ENCODE measurements around the gene PLPP4. TPM values are rescaled to one million over a fixed set of nuclear protein-coding genes. Genes with fewer than 3 reads are reported as not detected.

The PLPP4 gene
- total and polyA plus RNA-seq, 2 donors: 0.52 to 3.6 TPM

DNA sequence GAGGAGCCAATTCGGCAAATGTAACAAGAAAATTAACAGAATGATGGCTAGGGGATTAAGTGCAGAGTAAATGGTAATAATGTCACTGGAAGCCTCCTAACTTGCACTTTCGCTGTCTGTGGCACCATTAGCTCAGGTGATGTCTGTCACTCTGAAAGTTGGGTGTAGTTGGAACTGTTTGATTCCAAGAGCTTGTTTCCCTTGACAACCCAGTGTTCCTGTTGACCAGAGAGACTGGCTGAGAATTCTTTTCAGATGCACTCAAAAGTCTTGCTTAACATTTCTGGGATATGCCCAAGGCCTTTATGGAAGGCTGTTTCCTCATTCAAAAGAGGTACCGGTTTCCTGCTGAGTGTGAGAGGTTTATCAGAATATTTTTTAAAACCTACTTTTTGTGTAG, 49.6 kb downstream of the PLPP4 start:
- Histone ChIP-seq H3K36me3 (ENCODE audit: insufficient read depth) (no peaks in the 10 kb centered on the region), H3K4me1 (ENCODE audit: insufficient read depth) (no peaks in the 10 kb centered on the region), H3K4me3 (ENCODE audit: low read depth, low read length) (no peak overlapping the region), H3K27ac (ENCODE audit: low read depth) (no peak overlapping the region)
- 75% methylated on average over 3 of the region's 3 CpGs for WGBS
- no peak for DNase-seq (ENCODE audit: extremely low spot score)

DNA sequence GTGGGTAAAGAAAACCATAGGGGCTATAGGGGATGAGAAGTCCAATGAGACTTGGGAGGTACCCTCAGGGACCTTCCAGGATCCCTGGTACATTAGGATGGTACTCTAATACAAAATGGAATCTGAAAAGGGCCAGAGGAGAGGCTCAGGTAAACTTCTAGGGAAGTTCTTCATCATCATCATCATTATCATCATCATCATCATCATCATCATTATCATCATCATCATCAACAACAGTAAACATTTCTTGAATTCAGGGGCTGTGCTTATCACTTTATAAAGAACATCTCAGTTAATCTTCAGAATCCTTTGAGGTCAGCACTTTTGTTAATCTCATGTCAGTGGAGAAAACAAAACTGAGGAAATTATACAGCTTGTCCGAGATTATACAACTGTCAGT, 50.1 kb downstream of the PLPP4 start:
- DNase-seq (ENCODE audit: extremely low spot score): no peak
- no peak overlapping the region for H3K4me3 ChIP-seq (ENCODE audit: low read depth, low read length)
- H3K4me1 ChIP-seq (ENCODE audit: insufficient read depth): no peaks in the 10 kb centered on the region
- no peaks in the 10 kb centered on the region for H3K36me3 ChIP-seq (ENCODE audit: insufficient read depth)
- H3K27ac ChIP-seq (ENCODE audit: low read depth): no peak overlapping the region
- 70% methylated on average over 1 of the region's 1 CpG for WGBS

DNA sequence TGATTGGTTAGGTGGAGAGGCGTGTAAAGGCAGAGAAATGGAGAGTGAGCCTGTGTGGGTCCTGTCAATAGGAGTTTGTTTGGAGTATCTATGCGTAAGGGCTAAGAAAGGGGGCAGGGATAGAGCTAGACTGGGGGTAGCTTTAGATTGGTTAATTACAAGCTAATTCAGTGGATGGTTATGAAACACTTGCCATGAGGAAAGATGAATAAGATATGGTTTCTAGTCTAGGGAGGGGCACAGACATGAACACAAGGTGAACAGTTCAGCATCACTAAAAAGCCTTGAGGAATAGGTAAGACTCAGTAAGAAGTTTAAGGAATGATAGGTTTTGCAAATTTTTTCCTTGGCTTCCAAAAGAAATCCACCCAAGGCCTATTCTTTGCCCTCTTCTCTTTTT, 50.6 kb downstream of the PLPP4 start:
- 73% methylated on average over 2 of the region's 2 CpGs for WGBS

DNA sequence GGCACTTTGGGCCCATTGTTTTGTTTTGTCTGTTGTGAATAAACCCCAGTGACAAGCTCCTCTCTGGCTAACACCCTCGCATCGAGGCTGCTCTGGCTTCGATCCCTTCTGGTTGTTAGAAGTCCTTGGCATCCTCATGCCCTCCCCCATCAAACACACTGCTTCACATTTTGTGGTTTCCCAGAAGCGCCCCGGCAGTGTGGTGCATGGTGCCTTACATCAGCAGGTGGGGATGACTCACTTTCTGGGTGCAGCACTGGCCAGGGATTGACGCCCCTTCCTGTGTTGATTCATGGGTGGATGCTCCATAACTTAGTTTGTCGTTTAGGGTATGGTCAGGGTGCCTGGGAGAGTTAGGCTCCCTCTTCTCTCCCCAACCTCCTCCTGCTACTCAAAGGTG, 51.4 kb downstream of the PLPP4 start:
- WGBS: 67% methylated on average over 7 of the region's 7 CpGs

More for the DNA sequence above, 50.6 kb downstream of the PLPP4 start:
- Histone ChIP-seq H3K4me1 (ENCODE audit: insufficient read depth) (no peaks in the 10 kb centered on the region), H3K4me3 (ENCODE audit: low read depth, low read length) (no peak overlapping the region), H3K36me3 (ENCODE audit: insufficient read depth) (no peaks in the 10 kb centered on the region), H3K27ac (ENCODE audit: low read depth) (no peak overlapping the region)
- no peak for DNase-seq (ENCODE audit: extremely low spot score)

DNA sequence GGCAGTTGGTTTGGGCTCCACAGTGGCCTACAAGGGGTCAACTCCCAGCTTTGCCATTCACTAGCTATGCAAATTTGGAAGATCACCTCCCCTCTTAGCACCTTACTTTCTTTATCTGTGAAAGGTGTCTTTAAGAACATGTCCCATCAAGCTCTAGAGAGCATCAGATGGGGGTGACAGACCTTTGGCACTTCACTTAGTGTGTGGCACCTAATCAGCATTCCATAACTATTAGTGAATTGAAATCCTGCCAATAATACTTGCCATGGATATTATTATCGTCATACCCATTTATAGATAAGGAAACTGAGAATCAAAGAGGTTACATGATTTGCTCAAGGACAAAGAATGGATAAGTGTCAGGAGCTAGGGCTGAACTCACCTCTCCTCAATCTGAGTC, 51.9 kb downstream of the PLPP4 start:
- WGBS: 81% methylated on average over 1 of the region's 1 CpG

More for the DNA sequence above, 51.4 kb downstream of the PLPP4 start:
- Histone ChIP-seq H3K4me1 (ENCODE audit: insufficient read depth) (no peaks in the 10 kb centered on the region), H3K36me3 (ENCODE audit: insufficient read depth) (no peaks in the 10 kb centered on the region), H3K27ac (ENCODE audit: low read depth) (no peak overlapping the region), H3K4me3 (ENCODE audit: low read depth, low read length) (no peak overlapping the region)
- no peak for DNase-seq (ENCODE audit: extremely low spot score)

DNA sequence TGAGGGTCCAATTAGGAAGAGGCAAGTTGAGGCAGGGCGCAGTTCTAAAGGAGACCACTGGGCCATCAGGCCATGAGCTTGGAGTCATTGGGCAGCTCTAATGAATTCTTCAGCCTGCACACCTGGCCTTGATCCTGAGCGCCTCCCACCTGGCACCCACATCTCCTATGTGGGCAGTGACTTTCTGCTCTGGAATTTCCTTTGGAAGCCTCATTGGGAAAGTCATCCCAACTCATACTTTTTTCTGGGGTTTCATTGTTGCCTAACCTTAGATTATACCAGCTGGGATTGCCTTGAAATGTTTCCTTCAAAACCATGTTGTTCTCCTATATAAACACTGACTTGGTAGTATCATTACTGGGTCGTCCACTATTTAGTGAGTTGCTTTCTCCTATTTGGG, 54.1 kb downstream of the PLPP4 start:
- WGBS: 77% methylated on average over 3 of the region's 3 CpGs
- no peak for DNase-seq (ENCODE audit: extremely low spot score)
- no peaks in the 10 kb centered on the region for H3K36me3 ChIP-seq (ENCODE audit: insufficient read depth)
- H3K4me1 ChIP-seq (ENCODE audit: insufficient read depth): no peaks in the 10 kb centered on the region
- no peak overlapping the region for H3K4me3 ChIP-seq (ENCODE audit: low read depth, low read length)
- no peak overlapping the region for H3K27ac ChIP-seq (ENCODE audit: low read depth)

More for the DNA sequence above, 51.9 kb downstream of the PLPP4 start:
- DNase-seq (ENCODE audit: extremely low spot score): no peak
- H3K36me3 ChIP-seq (ENCODE audit: insufficient read depth): no peaks in the 10 kb centered on the region
- H3K27ac ChIP-seq (ENCODE audit: low read depth): no peak overlapping the region
- no peak overlapping the region for H3K4me3 ChIP-seq (ENCODE audit: low read depth, low read length)
- no peaks in the 10 kb centered on the region for H3K4me1 ChIP-seq (ENCODE audit: insufficient read depth)

DNA sequence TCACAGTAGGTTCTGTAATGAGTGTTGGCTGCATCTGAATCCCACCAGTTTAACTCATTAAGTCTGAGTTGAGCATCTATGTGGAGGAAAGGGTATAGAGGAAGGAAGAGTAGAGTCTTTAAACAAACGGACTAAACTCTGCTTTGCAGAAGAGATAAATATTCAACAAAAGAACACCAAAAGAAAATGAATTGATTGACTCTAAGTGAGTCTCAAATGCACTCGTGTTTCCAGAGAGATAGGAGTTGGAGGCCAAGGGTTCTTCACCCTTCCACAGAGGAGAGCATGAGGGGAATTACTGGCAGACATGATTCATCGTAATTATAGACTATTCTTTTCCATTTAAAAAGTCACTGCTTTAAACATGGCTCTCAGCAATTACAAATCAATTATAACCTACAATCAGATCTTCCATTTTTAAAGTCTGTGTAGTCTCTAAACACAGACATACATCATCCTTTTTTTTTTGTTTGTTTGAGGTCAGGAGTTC, 56.3 kb downstream of the PLPP4 start:
- Histone ChIP-seq H3K4me1 (ENCODE audit: insufficient read depth) (no peaks in the 10 kb centered on the region), H3K36me3 (ENCODE audit: insufficient read depth) (no peaks in the 10 kb centered on the region), H3K27ac (ENCODE audit: low read depth) (no peak overlapping the region), H3K4me3 (ENCODE audit: low read depth, low read length) (no peak overlapping the region)
- no peak for DNase-seq (ENCODE audit: extremely low spot score)
- 68% methylated on average over 3 of the region's 3 CpGs for WGBS

DNA sequence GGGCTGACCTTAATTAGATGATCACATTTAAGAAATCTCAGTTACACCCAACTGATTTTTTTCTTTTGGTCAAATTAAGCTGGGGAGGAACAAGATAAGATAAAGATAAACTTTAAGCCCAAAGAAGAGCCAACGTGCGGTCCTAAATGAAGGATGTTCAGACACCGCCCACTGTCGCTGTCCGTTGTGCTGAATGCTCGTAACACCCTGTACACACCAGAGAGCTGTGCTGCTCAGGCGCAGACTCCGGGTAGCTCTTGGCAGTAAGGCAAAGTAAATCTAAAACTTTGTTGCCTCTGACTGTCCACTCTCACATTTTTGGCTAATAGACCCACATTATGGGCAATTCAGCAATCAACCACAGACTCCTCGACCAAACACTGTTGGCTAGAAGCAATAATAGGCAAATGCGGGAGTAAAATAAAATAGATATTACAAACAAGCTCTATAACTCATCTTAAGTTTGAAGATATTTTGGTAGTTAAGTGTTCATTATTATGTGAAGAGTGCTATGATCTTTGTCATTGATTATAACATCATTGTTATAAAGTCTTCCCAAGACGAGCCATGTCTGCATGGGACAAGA, 57.1 kb downstream of the PLPP4 start:
- H3K27ac ChIP-seq (ENCODE audit: low read depth): no peak overlapping the region
- H3K4me1 ChIP-seq (ENCODE audit: insufficient read depth): no peaks in the 10 kb centered on the region
- no peak for DNase-seq (ENCODE audit: extremely low spot score)
- no peaks in the 10 kb centered on the region for H3K36me3 ChIP-seq (ENCODE audit: insufficient read depth)
- no peak overlapping the region for H3K4me3 ChIP-seq (ENCODE audit: low read depth, low read length)
- WGBS: 28% methylated on average over 11 of the region's 11 CpGs

DNA sequence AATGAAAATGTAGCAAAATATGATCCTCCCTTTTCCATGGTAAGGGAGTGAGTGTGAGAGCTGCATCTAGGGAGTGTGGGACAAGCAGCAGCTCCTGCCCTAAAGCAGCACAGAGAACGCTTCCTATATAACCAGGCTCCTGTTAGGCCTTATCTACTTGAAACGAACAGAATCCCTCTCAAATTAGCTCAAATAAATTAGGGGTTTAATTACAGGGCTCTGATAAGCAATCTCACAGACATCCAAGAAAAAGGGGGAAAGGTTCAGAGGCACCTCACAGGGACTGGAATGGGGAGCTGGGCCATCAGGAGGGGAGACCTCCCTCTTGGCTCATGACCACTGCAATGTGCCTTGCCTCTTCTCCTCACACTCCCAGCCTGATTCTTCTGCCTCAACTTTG, 57.9 kb downstream of the PLPP4 start:
- no peak for DNase-seq (ENCODE audit: extremely low spot score)
- Histone ChIP-seq H3K4me1 (ENCODE audit: insufficient read depth) (no peaks in the 10 kb centered on the region), H3K4me3 (ENCODE audit: low read depth, low read length) (no peak overlapping the region), H3K36me3 (ENCODE audit: insufficient read depth) (no peaks in the 10 kb centered on the region), H3K27ac (ENCODE audit: low read depth) (no peak overlapping the region)
- WGBS: 62% methylated on average over 2 of the region's 2 CpGs

DNA sequence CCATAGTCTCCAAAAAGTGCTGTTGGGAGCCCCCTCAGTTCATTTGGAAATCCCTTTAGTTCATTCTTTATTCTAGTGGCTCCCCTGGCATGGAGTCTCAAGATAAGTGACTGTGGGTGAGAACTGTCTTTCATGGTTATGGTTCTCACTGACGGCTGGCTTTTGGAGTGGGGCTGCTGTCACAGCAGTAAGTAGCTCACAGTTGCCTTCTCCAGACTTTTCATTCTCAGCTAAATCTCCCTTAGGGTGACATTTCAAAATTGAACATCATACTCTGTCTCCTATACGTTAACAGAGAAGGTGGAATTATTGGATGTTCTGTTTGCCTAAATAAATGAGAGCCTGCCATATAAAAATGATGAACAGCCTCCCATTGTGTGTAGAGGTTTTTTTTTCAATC, 58.7 kb downstream of the PLPP4 start:
- no peak for DNase-seq (ENCODE audit: extremely low spot score)
- WGBS: 75% methylated on average over 2 of the region's 2 CpGs
- no peaks in the 10 kb centered on the region for H3K4me1 ChIP-seq (ENCODE audit: insufficient read depth)
- H3K27ac ChIP-seq (ENCODE audit: low read depth): no peak overlapping the region
- no peaks in the 10 kb centered on the region for H3K36me3 ChIP-seq (ENCODE audit: insufficient read depth)
- H3K4me3 ChIP-seq (ENCODE audit: low read depth, low read length): no peak overlapping the region

DNA sequence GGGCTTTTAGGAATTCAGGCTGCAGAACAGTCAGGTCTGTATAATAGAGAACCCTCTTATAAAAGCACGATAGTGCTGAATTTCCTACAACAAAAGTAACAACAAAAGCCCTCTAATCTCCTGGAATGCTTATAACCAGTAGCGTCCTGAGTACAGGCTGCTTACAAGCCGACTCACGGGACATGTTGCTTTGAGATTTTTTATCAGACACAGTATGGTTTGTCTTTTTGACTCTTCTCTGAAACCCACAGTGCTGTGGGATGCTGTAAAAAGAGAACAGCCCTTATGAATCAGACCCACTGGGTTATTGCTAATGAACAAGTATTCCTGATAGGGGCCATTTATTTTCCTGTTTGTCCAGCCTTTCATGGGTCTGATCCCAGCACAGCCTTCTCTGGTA, 59.4 kb downstream of the PLPP4 start:
- no peaks in the 10 kb centered on the region for H3K36me3 ChIP-seq (ENCODE audit: insufficient read depth)
- WGBS: 60% methylated on average over 4 of the region's 4 CpGs
- no peak overlapping the region for H3K4me3 ChIP-seq (ENCODE audit: low read depth, low read length)
- no peaks in the 10 kb centered on the region for H3K4me1 ChIP-seq (ENCODE audit: insufficient read depth)
- H3K27ac ChIP-seq (ENCODE audit: low read depth): no peak overlapping the region
- DNase-seq (ENCODE audit: extremely low spot score): no peak

DNA sequence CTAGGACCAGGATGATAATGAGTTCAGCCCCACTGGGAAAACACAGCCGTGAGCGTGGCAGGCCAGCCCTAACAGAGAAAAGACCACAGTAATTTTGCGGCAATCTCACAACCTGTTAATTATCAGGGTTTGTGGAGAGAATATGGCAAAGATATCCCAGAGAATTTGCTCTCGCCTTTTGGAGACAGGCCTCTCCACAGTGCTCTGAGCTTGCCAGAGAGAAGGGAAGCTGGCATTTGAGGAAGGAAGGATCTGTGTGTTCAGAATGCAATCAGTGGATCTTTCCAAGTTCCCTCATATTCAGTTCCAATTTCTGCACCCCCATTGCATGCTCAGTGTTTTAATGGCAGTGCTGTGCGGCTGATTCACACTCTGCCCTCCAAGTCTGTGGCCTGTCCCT, 60.2 kb downstream of the PLPP4 start:
- H3K27ac ChIP-seq (ENCODE audit: low read depth): no peak overlapping the region
- H3K36me3 ChIP-seq (ENCODE audit: insufficient read depth): no peaks in the 10 kb centered on the region
- WGBS: 69% methylated on average over 5 of the region's 5 CpGs
- no peaks in the 10 kb centered on the region for H3K4me1 ChIP-seq (ENCODE audit: insufficient read depth)
- no peak for DNase-seq (ENCODE audit: extremely low spot score)
- H3K4me3 ChIP-seq (ENCODE audit: low read depth, low read length): no peak overlapping the region

DNA sequence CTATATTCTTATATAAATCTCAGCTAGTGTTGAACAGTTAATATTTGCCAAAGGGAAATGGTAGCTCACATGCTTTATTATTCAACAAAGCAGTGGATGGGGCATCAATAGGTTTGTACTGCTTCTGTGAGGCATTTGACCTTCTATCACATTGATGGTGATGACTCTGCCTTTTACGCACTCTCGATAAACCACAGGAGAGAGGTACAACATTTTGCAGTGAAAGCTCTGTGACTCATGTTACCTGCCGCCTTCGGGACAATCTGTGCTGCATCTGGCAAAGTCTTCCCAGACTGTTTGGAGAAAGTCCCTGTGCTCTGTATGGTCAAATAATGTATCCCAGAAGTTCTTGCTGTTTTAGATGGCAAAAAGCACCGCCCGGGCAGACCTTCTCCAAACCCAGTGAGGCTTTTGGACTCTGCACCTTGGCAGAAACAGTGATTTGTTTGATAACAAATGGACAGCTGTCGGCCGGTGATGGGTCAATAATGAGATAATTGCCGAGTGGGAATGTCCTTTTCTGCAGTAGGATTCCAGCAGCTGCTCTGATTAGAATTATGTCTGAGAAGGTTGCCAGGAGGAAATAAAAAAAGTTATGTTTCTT, 61.0 kb downstream of the PLPP4 start:
- DNase-seq (ENCODE audit: extremely low spot score): no peak
- no peak overlapping the region for H3K4me3 ChIP-seq (ENCODE audit: low read depth, low read length)
- H3K4me1 ChIP-seq (ENCODE audit: insufficient read depth): no peaks in the 10 kb centered on the region
- no peak overlapping the region for H3K27ac ChIP-seq (ENCODE audit: low read depth)
- no peaks in the 10 kb centered on the region for H3K36me3 ChIP-seq (ENCODE audit: insufficient read depth)
- WGBS: 84% methylated on average over 9 of the region's 9 CpGs

DNA sequence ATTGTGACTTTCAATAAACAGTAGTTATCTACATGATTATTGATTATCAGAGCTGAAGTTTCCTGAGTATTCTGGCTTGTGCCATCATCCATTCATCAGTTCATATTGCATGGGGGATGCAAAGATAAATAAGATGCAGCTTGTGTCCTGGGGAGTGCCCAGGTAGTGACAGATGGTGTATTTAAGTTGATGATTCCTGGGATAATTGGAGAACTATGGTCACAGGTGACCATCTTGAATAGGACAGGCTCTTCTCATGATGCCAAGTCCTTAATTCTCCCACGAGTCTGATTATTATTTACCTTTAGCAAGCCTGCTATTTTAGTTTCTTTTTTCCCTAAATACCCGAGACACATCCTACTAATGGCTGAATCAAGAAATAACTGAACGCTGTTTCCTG, 64.9 kb downstream of the PLPP4 start:
- no peaks in the 10 kb centered on the region for H3K36me3 ChIP-seq (ENCODE audit: insufficient read depth)
- 70% methylated on average over 3 of the region's 3 CpGs for WGBS
- H3K4me3 ChIP-seq (ENCODE audit: low read depth, low read length): no peak overlapping the region
- no peak for DNase-seq (ENCODE audit: extremely low spot score)
- no peak overlapping the region for H3K27ac ChIP-seq (ENCODE audit: low read depth)
- H3K4me1 ChIP-seq (ENCODE audit: insufficient read depth): no peaks in the 10 kb centered on the region
